HG02623 (cell line): ENCODE results near the gene HOXC12.

Source experiments
- ATAC-seq: cut with Tn5 transposase; IDR thresholded peaks from one replicate; pipeline ENCODE4 v1.9.1; 2021; ENCODE audit warnings: moderate library complexity; ENCODE audit not compliant: unreplicated experiment

HOXC12 gene

DNA sequence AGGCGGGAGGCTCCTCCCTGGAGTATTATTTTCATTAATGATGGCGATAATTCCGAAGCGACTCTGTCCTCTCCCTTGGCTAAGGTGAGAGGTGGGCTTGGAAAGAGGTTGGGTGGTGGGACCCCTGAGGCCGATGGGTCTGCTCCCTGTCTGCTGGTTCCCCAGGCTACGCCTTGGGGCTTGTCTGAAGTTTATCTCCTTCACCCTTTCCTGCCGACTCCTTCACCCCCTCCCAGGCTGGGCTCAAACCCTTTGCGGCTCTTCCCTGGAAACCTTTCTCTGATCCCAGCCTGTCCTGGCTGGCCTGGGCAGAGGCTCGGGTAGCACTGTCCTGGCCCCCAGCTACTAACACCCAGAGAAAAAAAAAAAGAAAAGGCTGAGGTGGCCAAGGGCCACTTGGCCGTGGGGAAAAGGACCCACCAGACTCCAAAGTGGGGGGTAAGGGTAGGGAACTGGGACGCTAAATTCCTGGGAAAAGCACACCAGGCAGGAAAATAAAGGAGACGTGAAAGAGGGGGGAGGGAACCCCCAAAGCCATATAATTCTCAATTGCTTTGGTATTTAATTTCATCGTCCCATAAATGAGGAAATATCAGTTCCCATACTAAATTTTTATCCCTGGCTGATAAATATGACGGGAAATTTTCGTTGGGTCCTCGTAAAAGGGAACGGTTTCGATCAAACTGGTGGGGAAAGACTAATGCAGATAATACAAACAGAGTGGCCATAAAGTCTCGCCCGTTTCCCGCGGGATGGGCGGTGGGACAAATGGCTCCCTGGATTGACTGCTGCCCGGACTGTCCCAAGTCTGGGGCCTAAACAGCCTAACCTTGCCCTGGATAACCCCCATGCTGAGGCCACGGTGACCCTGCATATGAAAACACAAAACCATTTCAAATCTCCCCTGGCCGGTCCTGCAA lies 28.2 kb downstream of the HOXC12 start:
- ATAC-seq: no peak

DNA sequence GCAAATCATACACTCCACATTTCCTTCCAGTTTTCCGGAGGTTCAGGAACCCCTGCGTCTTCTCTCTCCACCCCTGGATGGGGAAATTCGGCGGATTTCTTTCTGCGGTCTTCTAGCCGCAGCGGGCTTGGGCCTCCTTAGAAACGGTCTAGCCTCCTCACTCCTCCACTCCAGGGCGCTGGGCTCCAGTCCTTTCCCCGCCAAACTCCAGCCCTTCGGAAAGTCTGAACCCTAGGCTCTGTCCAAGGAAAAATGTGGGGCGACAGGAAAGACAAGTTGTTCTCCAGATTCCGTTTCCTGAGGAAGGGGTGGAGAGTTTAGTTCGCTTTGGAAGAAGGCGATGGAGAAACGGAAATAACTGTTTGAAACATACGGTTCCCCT lies 28.9 kb downstream of the HOXC12 start:
- no peak for ATAC-seq

- ATAC-seq: no peak
Measured at GRCh38 chr12:53983950-53984572, 29.4 kb downstream of the HOXC12 start.

DNA sequence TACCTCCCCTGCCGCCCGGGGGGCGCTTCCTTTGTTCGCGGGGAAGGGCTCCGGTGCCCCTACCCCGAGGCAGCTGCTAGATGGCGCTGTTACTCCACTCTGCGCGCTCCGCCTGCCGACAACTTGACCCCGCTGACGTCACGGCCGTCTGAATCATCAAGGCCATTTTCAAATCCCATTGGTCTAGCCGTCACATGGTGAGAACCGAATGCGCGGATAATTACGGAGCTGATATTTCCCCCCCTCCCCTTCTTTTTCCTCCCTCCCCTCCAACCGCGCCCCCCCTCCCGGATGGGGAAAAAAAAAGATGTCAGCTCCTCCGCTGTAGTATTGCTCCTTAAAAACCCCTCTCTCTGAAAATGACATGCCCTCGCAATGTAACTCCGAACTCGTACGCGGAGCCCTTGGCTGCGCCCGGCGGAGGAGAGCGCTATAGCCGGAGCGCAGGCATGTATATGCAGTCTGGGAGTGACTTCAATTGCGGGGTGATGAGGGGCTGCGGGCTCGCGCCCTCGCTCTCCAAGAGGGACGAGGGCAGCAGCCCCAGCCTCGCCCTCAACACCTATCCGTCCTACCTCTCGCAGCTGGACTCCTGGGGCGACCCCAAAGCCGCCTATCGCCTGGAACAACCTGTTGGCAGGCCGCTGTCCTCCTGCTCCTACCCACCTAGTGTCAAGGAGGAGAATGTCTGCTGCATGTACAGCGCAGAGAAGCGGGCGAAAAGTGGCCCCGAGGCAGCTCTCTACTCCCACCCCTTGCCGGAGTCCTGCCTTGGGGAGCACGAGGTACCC lies 30.4 kb downstream of the HOXC12 start, which contains the start of gene HOXC10:
HOXC10 (plus strand) TSS at position 246 of the 791 bp plus-strand sequence; CDS start at position 360, 114 bp downstream.
- no peak for ATAC-seq

DNA sequence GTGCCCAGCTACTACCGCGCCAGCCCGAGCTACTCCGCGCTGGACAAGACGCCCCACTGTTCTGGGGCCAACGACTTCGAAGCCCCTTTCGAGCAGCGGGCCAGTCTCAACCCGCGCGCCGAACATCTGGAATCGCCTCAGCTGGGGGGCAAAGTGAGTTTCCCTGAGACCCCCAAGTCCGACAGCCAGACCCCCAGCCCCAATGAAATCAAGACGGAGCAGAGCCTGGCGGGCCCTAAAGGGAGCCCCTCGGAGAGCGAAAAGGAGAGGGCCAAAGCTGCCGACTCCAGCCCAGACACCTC lies 30.9 kb downstream of the HOXC12 start:
- ATAC-seq: no peak

GRCh38 chr12:53985994-53986685 lies 31.4 kb downstream of the HOXC12 start:
- ATAC-seq: no peak

- ATAC-seq: no peak
Measured at GRCh38 chr12:53986686-53987483, 32.2 kb downstream of the HOXC12 start.

DNA sequence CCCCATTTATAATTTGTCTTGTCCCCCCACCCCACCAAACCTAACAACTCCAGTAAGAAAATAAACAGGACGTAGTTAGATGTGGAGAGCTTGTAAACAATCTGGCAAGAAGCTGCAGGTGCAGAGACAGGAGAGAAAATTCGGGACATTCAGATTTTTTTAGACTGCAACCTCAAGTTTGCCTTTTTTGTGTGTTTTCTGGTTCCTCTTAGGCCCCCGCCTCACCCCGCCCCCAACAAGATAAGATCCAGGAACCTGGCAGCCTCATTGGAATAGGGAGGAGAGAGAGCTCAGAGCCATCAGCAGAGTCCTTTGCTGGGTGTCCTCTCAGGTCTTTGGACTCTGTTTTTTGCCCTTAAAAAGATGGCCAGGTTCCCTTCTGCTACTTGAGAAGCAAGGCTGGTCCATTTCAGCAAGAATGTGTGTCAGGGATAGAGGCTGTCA lies 33.1 kb downstream of the HOXC12 start:
- no peak for ATAC-seq

DNA sequence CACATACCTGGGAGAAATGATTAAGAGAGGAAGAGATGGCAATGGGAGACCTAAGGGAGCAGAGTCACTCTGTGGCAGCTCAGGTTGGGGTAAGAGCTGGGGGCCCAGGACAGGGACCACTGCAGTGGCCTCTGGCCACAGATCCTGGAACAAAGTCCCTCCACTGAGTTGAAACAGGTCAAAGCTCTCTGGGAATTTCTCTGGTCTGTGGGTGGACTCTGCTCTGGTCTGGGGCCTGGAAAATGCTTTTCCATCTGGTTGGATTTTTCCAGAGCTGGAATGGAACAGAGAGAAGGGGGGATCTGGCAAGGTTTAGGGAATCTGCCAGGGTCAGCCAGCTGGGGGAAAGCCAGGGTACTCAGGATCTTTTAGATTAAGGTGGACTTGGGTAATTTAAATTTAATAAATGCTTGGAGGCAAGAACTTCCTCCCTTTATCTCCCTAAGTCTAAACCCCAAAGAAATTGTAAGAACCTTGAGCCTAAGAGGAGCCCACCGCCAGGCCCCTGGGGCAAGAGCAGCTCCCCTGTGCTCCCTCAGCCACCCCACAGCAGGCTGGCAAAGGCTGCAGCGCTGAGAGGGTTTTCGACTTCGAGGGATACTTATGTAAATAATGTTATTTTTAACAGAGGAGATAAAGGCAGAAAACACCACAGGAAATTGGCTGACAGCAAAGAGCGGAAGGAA lies 34.0 kb downstream of the HOXC12 start:
- ATAC-seq: no peak

GRCh38 chr12:53989227-53990113 lies 34.8 kb downstream of the HOXC12 start:
- no peak for ATAC-seq

DNA sequence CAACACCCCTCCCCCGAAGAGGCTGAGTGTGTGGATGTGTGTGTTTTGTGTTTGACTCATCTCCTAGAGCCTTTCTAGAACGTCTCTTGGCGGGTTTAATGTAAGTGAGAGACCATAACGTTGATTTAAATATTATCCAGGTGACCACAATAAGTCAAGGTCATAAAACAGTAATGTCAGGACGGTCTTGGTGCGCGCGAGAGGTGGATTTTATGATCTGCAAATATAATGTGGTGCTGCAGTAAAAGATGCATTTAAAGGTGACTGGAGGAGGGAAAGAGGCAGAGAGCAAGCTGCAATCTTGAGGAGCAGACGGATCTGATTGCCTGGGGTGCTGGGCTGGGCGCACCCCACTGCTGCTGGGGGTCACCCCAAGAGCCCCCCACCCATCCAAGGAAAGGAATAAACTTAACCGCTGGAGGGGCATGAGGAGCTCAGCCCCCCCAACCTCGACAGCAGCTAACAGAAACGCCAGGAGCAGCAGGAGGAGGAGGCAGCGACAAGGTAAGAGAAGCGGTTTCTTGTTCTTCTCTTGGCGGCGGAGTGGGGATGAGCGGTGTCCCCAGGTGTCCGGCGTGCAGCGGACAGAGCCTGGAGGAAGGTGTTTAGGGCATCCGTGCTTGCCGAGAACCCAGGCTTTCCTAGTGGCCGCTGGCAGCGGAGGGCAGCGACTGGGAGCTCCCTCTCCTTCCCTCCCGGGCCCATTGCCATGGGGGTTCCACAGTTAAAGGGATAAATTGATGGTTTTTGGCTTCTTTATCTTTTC lies 35.8 kb downstream of the HOXC12 start:
- no peak for ATAC-seq

DNA sequence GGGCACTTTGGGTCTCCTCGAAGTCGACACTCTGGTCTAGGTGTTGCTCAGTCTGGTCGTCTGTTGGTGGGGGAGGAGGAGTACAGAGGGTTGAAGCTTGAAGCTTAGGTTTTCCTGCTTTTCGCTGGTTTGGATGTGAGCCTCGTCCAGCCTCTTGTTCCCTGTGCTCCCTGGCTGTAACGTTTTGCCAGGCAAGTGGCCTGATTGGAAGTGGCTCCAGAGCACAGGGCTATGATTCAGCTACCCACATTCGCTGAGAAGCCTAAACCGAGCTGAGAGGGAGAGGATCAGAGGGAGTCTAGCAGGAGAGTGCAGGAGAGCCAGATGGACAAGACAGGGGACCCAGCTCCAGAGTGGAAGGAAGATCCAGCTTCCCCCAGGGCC lies 36.4 kb downstream of the HOXC12 start:
- no peak for ATAC-seq

DNA sequence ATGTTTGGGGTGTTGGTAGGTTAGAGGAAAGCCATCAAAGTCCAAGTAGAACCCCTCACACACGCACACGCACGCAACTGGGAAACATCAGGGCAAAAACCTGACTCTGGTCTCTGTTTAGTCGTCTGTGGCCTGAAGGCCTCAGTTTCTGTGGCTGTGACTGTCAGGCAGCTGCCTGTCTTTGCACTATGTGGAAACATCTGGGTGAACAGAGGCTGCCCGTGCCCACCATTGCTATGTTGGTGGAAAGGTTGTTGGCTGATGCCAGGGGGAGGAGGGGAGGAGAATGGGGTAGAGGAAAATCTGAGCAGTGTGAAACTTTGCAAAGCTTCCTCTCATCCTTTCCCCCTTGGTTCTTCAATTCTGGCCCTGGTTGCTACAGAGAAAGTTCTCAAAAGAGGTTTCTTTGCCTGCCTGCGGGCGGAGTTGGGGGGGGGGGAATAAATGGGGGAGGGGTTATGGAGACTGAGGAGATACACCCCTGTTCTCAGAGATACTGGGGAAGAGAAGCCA lies 37.7 kb downstream of the HOXC12 start:
- no peak for ATAC-seq

GRCh38 chr12:53993162-53994008 lies 38.7 kb downstream of the HOXC12 start:
- no peak for ATAC-seq

- no peak for ATAC-seq
Measured at GRCh38 chr12:53994009-53994263, 39.2 kb downstream of the HOXC12 start.

DNA sequence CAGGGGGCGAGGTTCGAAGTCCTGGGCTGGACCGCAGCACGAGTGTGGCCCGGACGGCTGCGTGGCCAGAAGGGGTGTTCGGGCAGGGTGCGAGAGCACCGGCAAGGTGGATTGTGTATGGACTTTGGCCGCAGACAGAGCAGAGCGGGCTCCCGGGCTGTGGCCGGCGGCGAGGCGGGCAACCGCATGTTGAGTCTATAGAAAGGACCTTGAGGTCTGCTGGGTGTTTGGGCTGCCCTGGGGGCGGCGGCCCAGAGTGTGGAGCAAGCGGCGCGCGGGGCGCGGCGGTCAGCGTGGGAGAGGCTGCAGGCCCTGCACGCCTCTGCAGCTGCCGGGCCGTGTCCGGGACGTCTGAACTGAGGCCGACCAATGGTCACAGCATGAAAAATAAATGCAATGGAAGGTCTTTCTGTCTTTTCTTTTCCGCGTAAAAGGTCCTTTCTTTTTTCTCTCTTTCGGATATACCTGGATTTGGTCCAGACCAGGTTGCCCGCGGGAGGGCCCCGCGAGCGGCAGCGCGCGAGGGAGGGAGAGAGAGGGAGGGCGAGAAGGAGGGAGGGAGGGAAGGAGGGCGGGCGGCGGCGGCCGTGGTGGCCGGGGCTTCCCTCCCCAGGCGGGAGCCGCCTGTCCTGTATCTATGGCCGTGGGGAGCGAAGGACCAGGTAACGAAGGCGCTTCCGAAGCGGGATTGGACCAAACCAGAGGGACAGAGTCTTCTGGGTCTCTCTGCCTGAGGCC lies 39.7 kb downstream of the HOXC12 start:
- no peak for ATAC-seq
